ENCODE results near the gene DMRT1.

GRCh38 chr9:878239-878638, 36.7 kb downstream of the DMRT1 start:
- TF ChIP-seq POLR2A (IDR thresholded peaks at IDR 0.05): no peak
- TF ChIP-seq CTCF (IDR thresholded peaks at IDR 0.05): no peak

All from heart left ventricle (tissue), 13 donors.